HUES64 (cell line): Measurements from ENCODE around the gene CNGB1.
"Not testable (repeated sequence)": the region's sequence is repeated elsewhere in the genome, so short reads cannot be mapped to it uniquely, and the experiment has no call there.

Experiments
- H3K27ac ChIP-seq: 2 replicates; pipeline ENCODE4 v1.7.0; 2013; ENCODE audit warnings: low read depth, low read length, inconsistent platforms
- H3K27me3 ChIP-seq: 2 replicates; pipeline ENCODE4 v1.6.1; 2013; ENCODE audit warnings: mild to moderate bottlenecking, low read length; ENCODE audit not compliant: insufficient read depth
- H3K36me3 ChIP-seq: 2 replicates; pipeline ENCODE4 v1.6.1; 2013; ENCODE audit warnings: mild to moderate bottlenecking, low read length; ENCODE audit not compliant: insufficient read depth
- H3K4me1 ChIP-seq: 2 replicates; pipeline ENCODE4 v1.6.1; 2013; ENCODE audit warnings: mild to moderate bottlenecking, low read length, moderate library complexity; ENCODE audit not compliant: insufficient read depth
- H3K4me3 ChIP-seq: 2 replicates; pipeline ENCODE4 v1.5.1; 2013; ENCODE audit warnings: mild to moderate bottlenecking, low read length, moderate library complexity
- H3K9ac ChIP-seq: 2 replicates; pipeline ENCODE4 v1.6.1; 2013; ENCODE audit warnings: mild to moderate bottlenecking, low read depth, low read length
- H3K9me3 ChIP-seq: 2 replicates; pipeline ENCODE4 v1.6.1; 2013; ENCODE audit warnings: low read depth, low read length; ENCODE audit not compliant: insufficient read depth
- WGBS: fragments of 150-250, 120-280 bp; methylation state at CpG from one replicate; pipeline ENCODE4 v1.1.7; 2013; ENCODE audit warnings: missing lambda C conversion rate; 5-methylcytosine and 5-hydroxymethylcytosine counted together

Gene CNGB1

DNA sequence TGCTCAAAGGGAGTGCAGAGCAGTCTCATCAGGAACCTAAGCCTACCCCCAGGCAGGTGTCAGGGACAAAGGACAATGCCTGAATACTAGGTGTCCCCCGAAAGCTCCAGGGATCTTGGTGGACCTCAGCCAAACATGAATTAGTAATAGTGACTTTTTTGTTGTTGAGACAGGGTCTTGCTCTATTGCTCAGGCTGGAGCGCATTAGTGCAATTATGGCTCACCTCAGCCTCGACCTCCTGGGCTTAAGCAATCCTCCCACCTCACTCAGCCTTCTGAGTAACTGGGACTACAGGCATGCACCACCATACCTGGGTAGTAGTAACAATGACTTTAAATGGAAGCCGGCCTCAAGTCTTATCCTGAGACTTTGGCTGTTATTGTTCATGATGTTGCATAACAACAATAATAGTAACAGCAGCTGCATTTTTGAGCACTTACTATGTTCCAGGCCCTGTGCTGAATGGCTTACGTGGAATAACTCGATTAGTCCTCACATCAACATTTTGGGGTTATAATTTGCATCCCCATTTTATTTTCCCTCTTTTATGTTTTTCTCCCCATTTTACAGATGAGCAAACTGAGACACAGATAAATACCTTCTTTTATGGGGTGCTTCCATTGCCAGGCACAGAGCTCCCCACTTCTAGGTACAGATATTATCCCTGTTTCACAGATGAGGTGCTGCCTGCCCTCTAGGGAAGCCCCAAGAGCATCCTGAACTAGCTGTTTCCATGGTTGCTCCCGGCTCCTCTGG is 19.5 kb downstream of the CNGB1 start:
- Histone ChIP-seq H3K9me3 (no peaks in the 10 kb centered on the region), H3K4me1 (no peaks in the 10 kb centered on the region), H3K4me3 (no peak overlapping the region), H3K27me3 (no peaks in the 10 kb centered on the region), H3K9ac (no peak overlapping the region), H3K27ac (no peak overlapping the region), H3K36me3 (no peaks in the 10 kb centered on the region)
- WGBS, result 96% methylated on average over 7 of the region's 7 CpGs

DNA sequence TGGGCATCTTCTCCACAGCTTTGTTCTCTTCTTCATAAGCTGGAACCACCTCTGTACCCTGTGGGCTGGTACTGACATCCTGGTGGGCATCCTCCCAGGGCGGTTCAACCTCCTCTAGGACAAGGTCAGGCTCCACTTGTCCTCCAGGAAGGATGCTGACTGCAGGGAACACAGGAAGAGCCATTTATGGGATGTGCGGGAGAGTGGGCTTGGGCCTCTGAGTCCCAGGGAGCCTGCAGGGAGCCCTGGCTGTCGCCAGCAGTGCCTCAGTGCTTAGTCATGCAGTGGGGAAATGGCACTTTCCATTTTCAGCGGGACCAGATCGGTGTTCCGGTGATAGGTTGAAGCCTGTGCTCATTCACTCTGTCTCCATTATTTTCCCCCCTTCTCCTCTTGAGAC is 20.5 kb downstream of the CNGB1 start:
- Histone ChIP-seq H3K4me3 (no peak overlapping the region), H3K9me3 (no peaks in the 10 kb centered on the region), H3K4me1 (no peaks in the 10 kb centered on the region), H3K27ac (no peak overlapping the region), H3K36me3 (no peaks in the 10 kb centered on the region), H3K27me3 (no peaks in the 10 kb centered on the region), H3K9ac (no peak overlapping the region)
- 53% methylated on average over 6 of the region's 6 CpGs for WGBS

GRCh38 chr16:57949595-57950238 is 21.2 kb downstream of the CNGB1 start:
- Histone ChIP-seq H3K27me3 (no peaks in the 10 kb centered on the region), H3K4me3 (no peak overlapping the region), H3K27ac (no peak overlapping the region), H3K36me3 (no peaks in the 10 kb centered on the region), H3K4me1 (no peaks in the 10 kb centered on the region), H3K9me3 (no peaks in the 10 kb centered on the region), H3K9ac (no peak overlapping the region)
- 84% methylated on average over 5 of the region's 5 CpGs for WGBS

- 31% methylated on average over 2 of the region's 2 CpGs for WGBS
- no peak overlapping the region for H3K9ac ChIP-seq
These were observed 21.9 kb downstream of the CNGB1 start for GRCh38 chr16:57949013-57949412.

GRCh38 chr16:57948027-57948426 is 22.9 kb downstream of the CNGB1 start:
- no peak overlapping the region for H3K9ac ChIP-seq
- H3K27ac ChIP-seq, result no peak overlapping the region
- H3K4me1 ChIP-seq, result no peaks in the 10 kb centered on the region
- WGBS, result 89% methylated on average over 5 of the region's 5 CpGs
- H3K36me3 ChIP-seq, result no peaks in the 10 kb centered on the region
- H3K4me3 ChIP-seq, result no peak overlapping the region
- no peaks in the 10 kb centered on the region for H3K27me3 ChIP-seq
- no peaks in the 10 kb centered on the region for H3K9me3 ChIP-seq

More at GRCh38 chr16:57949013-57949412, 21.9 kb downstream of the CNGB1 start:
- H3K36me3 ChIP-seq, result no peaks in the 10 kb centered on the region
- no peaks in the 10 kb centered on the region for H3K4me1 ChIP-seq
- no peaks in the 10 kb centered on the region for H3K27me3 ChIP-seq
- no peak overlapping the region for H3K27ac ChIP-seq
- no peaks in the 10 kb centered on the region for H3K9me3 ChIP-seq
- no peak overlapping the region for H3K4me3 ChIP-seq

- no peaks in the 10 kb centered on the region for H3K9me3 ChIP-seq
- no peaks in the 10 kb centered on the region for H3K27me3 ChIP-seq
- H3K9ac ChIP-seq, result no peak overlapping the region
- no peaks in the 10 kb centered on the region for H3K4me1 ChIP-seq
- no peak overlapping the region for H3K4me3 ChIP-seq
- 93% methylated on average over 2 of the region's 2 CpGs for WGBS
- no peaks in the 10 kb centered on the region for H3K36me3 ChIP-seq
- no peak overlapping the region for H3K27ac ChIP-seq
These were observed 23.7 kb downstream of the CNGB1 start for GRCh38 chr16:57947261-57947660.

- Histone ChIP-seq H3K36me3 (no peaks in the 10 kb centered on the region), H3K9ac (no peak overlapping the region), H3K27me3 (no peaks in the 10 kb centered on the region), H3K4me3 (no peak overlapping the region), H3K27ac (no peak overlapping the region), H3K9me3 (no peaks in the 10 kb centered on the region), H3K4me1 (no peaks in the 10 kb centered on the region)
- 86% methylated on average over 13 of the region's 13 CpGs for whole genome bisulfite sequencing
These were observed 24.6 kb downstream of the CNGB1 start for GRCh38 chr16:57946181-57946801.

- Histone ChIP-seq H3K4me3 (no peak overlapping the region), H3K36me3 (no peaks in the 10 kb centered on the region), H3K9me3 (no peaks in the 10 kb centered on the region), H3K27ac (no peak overlapping the region), H3K4me1 (no peaks in the 10 kb centered on the region), H3K27me3 (no peaks in the 10 kb centered on the region), H3K9ac (no peak overlapping the region)
- 75% methylated on average over 7 of the region's 7 CpGs for WGBS
These were observed 25.2 kb downstream of the CNGB1 start for GRCh38 chr16:57945740-57946138.

GRCh38 chr16:57944970-57945739 is 25.8 kb downstream of the CNGB1 start:
- H3K36me3 ChIP-seq, result no peaks in the 10 kb centered on the region
- H3K27ac ChIP-seq, result no peak overlapping the region
- H3K4me3 ChIP-seq, result no peak overlapping the region
- 90% methylated on average over 9 of the region's 9 CpGs for WGBS
- H3K9me3 ChIP-seq, result no peaks in the 10 kb centered on the region
- no peak overlapping the region for H3K9ac ChIP-seq
- no peaks in the 10 kb centered on the region for H3K4me1 ChIP-seq
- no peaks in the 10 kb centered on the region for H3K27me3 ChIP-seq

- H3K36me3 ChIP-seq, H3K9me3 ChIP-seq, H3K27me3 ChIP-seq, H3K4me3 ChIP-seq, H3K9ac ChIP-seq, H3K27ac ChIP-seq, H3K4me1 ChIP-seq: not testable (repeated sequence)
- 89% methylated on average over 8 of the region's 8 CpGs for WGBS
These were observed 27.5 kb downstream of the CNGB1 start for GRCh38 chr16:57943381-57943780.

DNA sequence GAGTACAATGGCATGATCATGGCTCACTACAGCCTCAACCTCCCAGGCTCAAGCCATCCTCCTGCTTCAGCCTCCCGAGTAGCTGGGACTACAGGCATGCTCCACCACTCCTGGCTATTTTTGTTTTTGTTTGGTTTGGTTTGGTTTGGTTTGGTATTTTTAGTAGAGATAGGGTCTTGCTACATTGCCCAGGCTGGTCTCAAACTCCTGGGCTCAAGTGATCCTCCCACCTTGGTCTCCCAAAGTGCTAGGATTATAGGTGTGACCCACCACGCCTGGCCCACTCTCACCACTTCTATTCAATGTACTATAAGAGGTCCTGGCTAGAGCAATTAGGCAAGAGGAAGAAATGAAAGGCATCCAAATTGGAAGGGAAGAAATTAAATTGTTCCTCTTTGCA is 29.0 kb downstream of the CNGB1 start:
- H3K36me3 ChIP-seq, H3K9me3 ChIP-seq, H3K9ac ChIP-seq, H3K4me3 ChIP-seq, H3K4me1 ChIP-seq, H3K27ac ChIP-seq, H3K27me3 ChIP-seq: not testable (repeated sequence)
- WGBS, result 85% methylated on average over 1 of the region's 2 CpGs
